ENCODE data around the gene B4GALT2. TPM values are rescaled to one million over a fixed set of nuclear protein-coding genes. Genes with fewer than 3 reads are reported as not detected.

Gene B4GALT2
- total RNA-seq, 1 experiment from 2014 or later, result 31.5 TPM

DNA sequence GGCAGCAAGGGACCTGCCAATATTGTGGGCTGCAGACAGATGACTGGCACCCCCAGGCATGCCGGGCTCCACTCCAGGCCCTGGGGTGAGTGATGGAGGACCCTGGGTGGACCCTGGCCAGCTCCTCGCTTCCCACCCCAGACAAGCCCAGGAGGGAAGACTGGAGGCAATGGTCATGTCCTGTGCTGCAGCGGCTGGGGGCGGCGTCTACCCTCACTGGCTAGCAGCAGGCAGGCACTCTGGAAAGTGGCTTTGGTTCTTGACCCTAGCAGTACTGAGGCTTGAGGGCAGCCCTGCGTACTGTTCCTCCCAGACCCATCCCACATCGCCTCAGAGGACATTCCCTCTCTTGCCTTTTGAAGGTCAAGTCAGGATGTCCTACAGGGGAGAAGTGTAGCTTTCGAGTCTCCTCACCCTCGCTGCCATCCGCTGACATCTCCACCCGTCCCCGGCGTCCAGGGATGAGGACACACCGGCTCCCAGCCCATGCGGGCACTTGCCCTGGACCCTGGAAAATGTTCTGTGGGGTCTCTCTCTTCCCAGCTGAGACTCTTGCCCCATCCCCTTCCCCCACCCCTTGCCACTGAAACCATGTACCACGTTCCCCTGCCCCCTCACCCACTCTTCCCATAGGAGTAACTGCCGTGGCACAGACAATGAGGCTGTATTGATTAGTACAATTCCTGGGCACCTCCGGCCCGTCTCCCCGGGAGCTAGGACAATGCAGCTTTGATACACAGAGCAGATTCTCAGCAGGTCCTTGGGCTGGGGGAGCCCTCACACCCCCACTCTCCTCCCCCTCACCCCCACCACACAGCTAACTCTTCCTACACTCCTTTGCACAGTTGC lies 37.3 kb downstream of the B4GALT2 start:
- Mint-ChIP-seq H3K27me3 (ENCODE audit: insufficient read depth, unreplicated experiment) (no peaks in the 10 kb centered on the region), H3K9me3 (ENCODE audit: unreplicated experiment) (no peaks in the 10 kb centered on the region), H3K27ac (ENCODE audit: unreplicated experiment) (no peak overlapping the region), H3K4me3 (ENCODE audit: unreplicated experiment) (no peak overlapping the region), H3K4me1 (ENCODE audit: low read depth, unreplicated experiment) (no peaks in the 10 kb centered on the region), H3K36me3 (ENCODE audit: insufficient read depth, unreplicated experiment) (peaks cover 8% of the 10 kb centered on the region)
- no peak overlapping the region for H3K4me3 ChIP-seq (ENCODE audit: low read depth, low read length)
- no peaks in the 10 kb centered on the region for H3K9me3 ChIP-seq
- POLR2A ChIA-PET, result interaction anchor here (0.6 kb wide), 1 partner anchor 14 kb away, joined by 3 read pairs; no protein-coding TSS in a partner anchor
- CTCF ChIA-PET, result no interaction called here
- H3K27me3 ChIP-seq (replicated peaks; ENCODE audit: control insufficient read depth, insufficient read depth, low read length), result no peaks in the 10 kb centered on the region
- no TSS peak for BruUV-seq (replicated peaks)
- DNase-seq, result no peak
- H3K4me1 ChIP-seq, result no peaks in the 10 kb centered on the region
- H3K36me3 ChIP-seq (ENCODE audit: control insufficient read depth, insufficient read depth, low read length), result no peaks in the 10 kb centered on the region
- intact Hi-C loops (cut with micrococcal nuclease; ENCODE audit: unreplicated experiment), result no loop called here
- TF ChIP-seq, protein P1, sequence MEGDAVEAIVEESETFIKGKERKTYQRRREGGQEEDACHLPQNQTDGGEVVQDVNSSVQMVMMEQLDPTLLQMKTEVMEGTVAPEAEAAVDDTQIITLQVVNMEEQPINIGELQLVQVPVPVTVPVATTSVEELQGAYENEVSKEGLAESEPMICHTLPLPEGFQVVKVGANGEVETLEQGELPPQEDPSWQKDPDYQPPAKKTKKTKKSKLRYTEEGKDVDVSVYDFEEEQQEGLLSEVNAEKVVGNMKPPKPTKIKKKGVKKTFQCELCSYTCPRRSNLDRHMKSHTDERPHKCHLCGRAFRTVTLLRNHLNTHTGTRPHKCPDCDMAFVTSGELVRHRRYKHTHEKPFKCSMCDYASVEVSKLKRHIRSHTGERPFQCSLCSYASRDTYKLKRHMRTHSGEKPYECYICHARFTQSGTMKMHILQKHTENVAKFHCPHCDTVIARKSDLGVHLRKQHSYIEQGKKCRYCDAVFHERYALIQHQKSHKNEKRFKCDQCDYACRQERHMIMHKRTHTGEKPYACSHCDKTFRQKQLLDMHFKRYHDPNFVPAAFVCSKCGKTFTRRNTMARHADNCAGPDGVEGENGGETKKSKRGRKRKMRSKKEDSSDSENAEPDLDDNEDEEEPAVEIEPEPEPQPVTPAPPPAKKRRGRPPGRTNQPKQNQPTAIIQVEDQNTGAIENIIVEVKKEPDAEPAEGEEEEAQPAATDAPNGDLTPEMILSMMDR (IDR thresholded peaks at IDR 0.05; ENCODE audit: insufficient read depth in 1 of 2, low read depth in 1 of 2, low read length in 1 of 2, severe bottlenecking in 1 of 2, unreplicated experiment in 1 of 2), result no peak

DNA sequence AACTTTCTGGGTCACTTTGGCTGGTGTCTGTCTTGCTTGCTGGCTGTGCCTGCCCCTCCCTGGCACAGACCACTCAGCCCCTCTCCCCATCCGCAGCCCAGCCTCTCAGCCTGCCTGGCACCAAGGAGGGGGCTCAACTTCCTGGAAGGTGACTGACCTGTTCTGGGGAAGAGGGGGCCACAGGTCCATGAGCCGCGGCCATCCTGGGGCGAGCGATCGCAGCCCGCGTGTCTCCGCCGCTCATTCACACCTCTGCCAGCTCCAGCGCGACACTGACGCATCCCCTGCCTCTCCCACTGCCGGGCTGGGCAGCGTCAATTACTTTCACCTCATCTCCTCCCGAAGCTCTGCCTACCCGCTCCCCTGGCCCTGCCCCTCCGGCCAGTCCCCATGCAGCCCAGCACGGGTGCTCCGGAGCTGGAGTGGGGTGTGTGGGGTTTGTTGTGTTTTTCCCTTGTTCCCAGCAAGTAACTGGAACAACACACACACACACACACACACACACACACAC lies 37.9 kb downstream of the B4GALT2 start:
- no peaks in the 10 kb centered on the region for H3K9me3 Mint-ChIP-seq (ENCODE audit: unreplicated experiment)
- no peaks in the 10 kb centered on the region for H3K9me3 ChIP-seq
- H3K27ac Mint-ChIP-seq (ENCODE audit: unreplicated experiment), result no peak overlapping the region
- ChIA-PET CTCF (no interaction called here), POLR2A (interaction anchor here (0.6 kb wide), 1 partner anchor 14 kb away, joined by 3 read pairs; no protein-coding TSS in a partner anchor)
- H3K4me3 Mint-ChIP-seq (ENCODE audit: unreplicated experiment), result no peak overlapping the region
- no peaks in the 10 kb centered on the region for H3K27me3 ChIP-seq (replicated peaks; ENCODE audit: control insufficient read depth, insufficient read depth, low read length)
- TF ChIP-seq, protein P1 (IDR thresholded peaks at IDR 0.05; ENCODE audit: insufficient read depth in 1 of 2, low read depth in 1 of 2, low read length in 1 of 2, severe bottlenecking in 1 of 2, unreplicated experiment in 1 of 2), result no peak
- peaks cover 8% of the 10 kb centered on the region for H3K36me3 Mint-ChIP-seq (ENCODE audit: insufficient read depth, unreplicated experiment)
- H3K4me1 ChIP-seq, result no peaks in the 10 kb centered on the region
- H3K27me3 Mint-ChIP-seq (ENCODE audit: insufficient read depth, unreplicated experiment), result no peaks in the 10 kb centered on the region
- intact Hi-C loops (cut with micrococcal nuclease; ENCODE audit: unreplicated experiment), result no loop called here
- BruUV-seq (replicated peaks), result no TSS peak
- H3K4me3 ChIP-seq (ENCODE audit: low read depth, low read length), result no peak overlapping the region
- H3K36me3 ChIP-seq (ENCODE audit: control insufficient read depth, insufficient read depth, low read length), result no peaks in the 10 kb centered on the region
- no peak for DNase-seq
- no peaks in the 10 kb centered on the region for H3K4me1 Mint-ChIP-seq (ENCODE audit: low read depth, unreplicated experiment)

DNA sequence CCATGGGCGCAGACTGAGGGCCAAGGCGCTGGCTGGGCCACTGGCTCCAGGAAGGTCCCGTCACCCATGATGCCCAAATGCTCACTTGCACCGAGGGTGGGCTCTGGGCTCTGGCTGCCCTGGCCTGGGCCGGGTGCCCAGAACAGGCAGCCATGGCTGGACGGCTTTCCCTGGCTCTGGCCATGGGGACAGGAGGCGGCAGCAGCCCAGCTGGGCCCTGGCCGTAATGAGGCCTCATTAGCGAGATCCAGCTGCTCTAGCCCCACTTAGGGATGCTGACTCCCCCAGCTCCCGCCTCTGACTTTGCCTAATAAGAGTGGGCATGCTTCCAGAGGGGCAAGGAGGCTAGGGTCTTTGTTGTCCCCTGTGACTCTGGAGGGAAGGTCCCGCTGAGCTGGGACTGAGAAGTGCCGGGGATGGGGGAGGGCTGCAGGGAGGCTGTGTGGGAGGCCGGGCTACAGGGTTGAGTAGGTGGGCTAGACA lies 40.5 kb downstream of the B4GALT2 start:
- POLR2A ChIA-PET, result no interaction called here
- H3K4me3 Mint-ChIP-seq (ENCODE audit: unreplicated experiment), result no peak overlapping the region
- Histone ChIP-seq H3K9me3 (no peaks in the 10 kb centered on the region), H3K4me1 (no peaks in the 10 kb centered on the region), H3K4me3 (ENCODE audit: low read depth, low read length) (no peak overlapping the region), H3K27me3 (replicated peaks; ENCODE audit: control insufficient read depth, insufficient read depth, low read length) (no peaks in the 10 kb centered on the region), H3K36me3 (ENCODE audit: control insufficient read depth, insufficient read depth, low read length) (no peaks in the 10 kb centered on the region)
- H3K36me3 Mint-ChIP-seq (ENCODE audit: insufficient read depth, unreplicated experiment), result peaks cover 12% of the 10 kb centered on the region
- H3K4me1 Mint-ChIP-seq (ENCODE audit: low read depth, unreplicated experiment), result no peaks in the 10 kb centered on the region
- intact Hi-C loops (cut with micrococcal nuclease; ENCODE audit: unreplicated experiment), result no loop called here
- no peak for DNase-seq
- H3K27ac Mint-ChIP-seq (ENCODE audit: unreplicated experiment), result no peak overlapping the region
- no TSS peak for BruUV-seq (replicated peaks)
- CTCF ChIA-PET, result interaction anchor here (0.5 kb wide), 1 partner anchor 1490 kb away, joined by 3 read pairs; no protein-coding TSS in a partner anchor
- TF ChIP-seq, protein P1 (IDR thresholded peaks at IDR 0.05; ENCODE audit: insufficient read depth in 1 of 2, low read depth in 1 of 2, low read length in 1 of 2, severe bottlenecking in 1 of 2, unreplicated experiment in 1 of 2), result no peak
- H3K9me3 Mint-ChIP-seq (ENCODE audit: unreplicated experiment), result no peaks in the 10 kb centered on the region
- H3K27me3 Mint-ChIP-seq (ENCODE audit: insufficient read depth, unreplicated experiment), result no peaks in the 10 kb centered on the region

All from Caco-2 (cell line).